DOHH2 (cell line): ENCODE measurements around the gene SPAG16.

Experiments used
- CTCF ChIP-seq: fragments of 200-600 bp; sonication (generic); IDR thresholded peaks from one replicate; pipeline ENCODE4 v1.5.1; 2014; ENCODE audit warnings: antibody characterized with exemption, mild to moderate bottlenecking, low read depth, low read length; ENCODE audit not compliant: poor library complexity, severe bottlenecking
- EZH2phosphoT487 ChIP-seq: fragments of 200-600 bp; sonication (generic); IDR thresholded peaks from 2 replicates; pipeline ENCODE4 v1.6.1; 2017; ENCODE audit warnings: borderline replicate concordance, mild to moderate bottlenecking, antibody characterized with exemption, low read length, moderate library complexity, mixed read lengths

DNA sequence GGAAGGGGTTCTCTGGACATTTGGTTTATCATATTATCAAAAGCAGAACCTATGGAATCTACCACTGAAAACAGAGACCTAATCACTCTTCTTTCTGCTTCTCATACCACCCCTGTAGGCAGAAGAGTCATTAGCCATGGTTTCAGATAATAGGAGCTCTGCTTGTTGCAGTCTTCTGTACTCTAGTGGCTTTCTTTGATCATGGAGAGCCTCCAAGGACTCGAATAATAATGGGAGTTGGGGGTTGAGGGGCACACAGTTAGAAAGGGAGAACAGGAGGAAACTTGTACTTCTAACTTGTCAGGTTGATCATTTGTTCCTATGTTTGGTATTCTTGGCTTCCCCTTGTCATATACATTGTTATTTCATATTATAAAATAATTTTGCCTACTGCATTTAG lies 1074.2 kb downstream of the SPAG16 start:
- TF ChIP-seq CTCF = no peak
- no peak for TF ChIP-seq EZH2phosphoT487
